H9 (cell line): ENCODE results near the gene RBPJ. TPM values are rescaled to one million over a fixed set of nuclear protein-coding genes. Genes with fewer than 3 reads are reported as not detected.

Experiments used
- DNase-seq: peaks from one replicate; pipeline ENCODE4 v3.0.0-alpha.2; 2017
- H2AFZ ChIP-seq: one replicate; pipeline ENCODE4 v1.6.1; 2013; ENCODE audit warnings: mild to moderate bottlenecking, low read length, control low read depth, moderate library complexity
- H2AK5ac ChIP-seq: 2 replicates; pipeline ENCODE4 v1.6.1; 2013; ENCODE audit warnings: low read length, control low read depth, mixed read lengths; ENCODE audit not compliant: insufficient read length
- H2BK120ac ChIP-seq: one replicate; pipeline ENCODE4 v1.6.1; 2013; ENCODE audit warnings: low read depth, mild to moderate bottlenecking, low read length, control low read depth, inconsistent platforms; ENCODE audit not compliant: poor library complexity, severe bottlenecking
- H2BK12ac ChIP-seq: 2 replicates; pipeline ENCODE4 v1.6.1; 2013; ENCODE audit warnings: low read length, control low read depth, mixed read lengths, low read depth; ENCODE audit not compliant: insufficient read length
- H2BK15ac ChIP-seq: 2 replicates; pipeline ENCODE4 v1.6.1; 2013; ENCODE audit warnings: low read depth, low read length, control low read depth
- H2BK20ac ChIP-seq: one replicate; pipeline ENCODE4 v1.6.1; 2013; ENCODE audit warnings: low read depth, mild to moderate bottlenecking, low read length, control low read depth, inconsistent platforms; ENCODE audit not compliant: poor library complexity, severe bottlenecking
- H2BK5ac ChIP-seq: 2 replicates; pipeline ENCODE4 v1.6.1; 2013; ENCODE audit warnings: low read length, control low read depth, mixed read lengths; ENCODE audit not compliant: insufficient read length
- H3K14ac ChIP-seq: 2 replicates; pipeline ENCODE4 v1.6.1; 2013; ENCODE audit warnings: low read length, control low read depth; ENCODE audit not compliant: insufficient read depth
- H3K18ac ChIP-seq: 2 replicates; pipeline ENCODE4 v1.6.1; 2013; ENCODE audit warnings: low read depth, mild to moderate bottlenecking, mixed read lengths, low read length, control low read depth; ENCODE audit not compliant: insufficient read length
- H3K23ac ChIP-seq: 2 replicates; pipeline ENCODE4 v1.6.1; 2013; ENCODE audit warnings: low read length, control low read depth, mixed read lengths, low read depth; ENCODE audit not compliant: insufficient read length
- H3K23me2 ChIP-seq: 2 replicates; pipeline ENCODE4 v1.6.1; 2013; ENCODE audit warnings: low read depth, mild to moderate bottlenecking, mixed read lengths, low read length, control low read depth; ENCODE audit not compliant: insufficient read length, poor library complexity, severe bottlenecking
- H3K27ac ChIP-seq: 2 replicates; pipeline ENCODE4 v1.5.1; 2013; ENCODE audit warnings: low read length, control low read depth, mixed read lengths, low read depth; ENCODE audit not compliant: insufficient read length
- H3K27me3 ChIP-seq: 2 replicates; pipeline ENCODE4 v1.6.1; 2013; ENCODE audit warnings: low read length, control low read depth, inconsistent platforms; ENCODE audit not compliant: insufficient read depth
- H3K4ac ChIP-seq: 2 replicates; pipeline ENCODE4 v1.6.1; 2013; ENCODE audit warnings: low read depth, mild to moderate bottlenecking, control low read depth, inconsistent platforms, low read length, moderate library complexity
- H3K4me1 ChIP-seq: 2 replicates; pipeline ENCODE4 v1.6.1; 2013; ENCODE audit warnings: low read length, control low read depth, inconsistent platforms; ENCODE audit not compliant: insufficient read depth
- H3K4me2 ChIP-seq: 2 replicates; pipeline ENCODE4 v1.6.1; 2013; ENCODE audit warnings: low read length, control low read depth, mixed read lengths; ENCODE audit not compliant: insufficient read length, insufficient read depth
- H3K56ac ChIP-seq: 2 replicates; pipeline ENCODE4 v1.6.1; 2013; ENCODE audit warnings: low read depth, mild to moderate bottlenecking, mixed read lengths, low read length, control low read depth; ENCODE audit not compliant: insufficient read length
- H3K79me1 ChIP-seq: 2 replicates; pipeline ENCODE4 v1.6.1; 2013; ENCODE audit warnings: low read depth, mild to moderate bottlenecking, moderate library complexity, low read length, control low read depth, inconsistent platforms; ENCODE audit not compliant: insufficient read depth, poor library complexity, severe bottlenecking
- H3K79me2 ChIP-seq: 2 replicates; pipeline ENCODE4 v1.6.1; 2013; ENCODE audit warnings: low read length, control low read depth, inconsistent platforms; ENCODE audit not compliant: insufficient read depth
- H3K9ac ChIP-seq: 2 replicates; pipeline ENCODE4 v1.6.1; 2013; ENCODE audit warnings: low read length, control low read depth, mixed read lengths; ENCODE audit not compliant: insufficient read length; ENCODE audit errors: extremely low read depth
- H3K9me3 ChIP-seq: one replicate; pipeline ENCODE4 v1.6.1; 2013; ENCODE audit warnings: low read depth, low read length, inconsistent platforms; ENCODE audit not compliant: control insufficient read depth
- H3T11ph ChIP-seq: one replicate; pipeline ENCODE4 v1.6.1; 2013; ENCODE audit warnings: mild to moderate bottlenecking, low read length, control low read depth, inconsistent platforms
- H4K20me1 ChIP-seq: one replicate; pipeline ENCODE4 v1.6.1; 2013; ENCODE audit not compliant: control insufficient read depth, insufficient read length, insufficient read depth
- H4K5ac ChIP-seq: 2 replicates; pipeline ENCODE4 v1.6.1; 2013; ENCODE audit warnings: low read depth, mild to moderate bottlenecking, mixed read lengths, low read length, control low read depth; ENCODE audit not compliant: insufficient read length
- H4K8ac ChIP-seq: replicated peaks from 2 replicates; pipeline ENCODE4 v1.6.1; 2013; ENCODE audit warnings: low read length, control low read depth, mixed read lengths, low read depth; ENCODE audit not compliant: insufficient read length
- H4K91ac ChIP-seq: 2 replicates; pipeline ENCODE4 v1.6.1; 2013; ENCODE audit warnings: low read depth, mild to moderate bottlenecking, moderate library complexity, mixed read lengths, low read length, control low read depth; ENCODE audit not compliant: insufficient read length
- H3K27ac Mint-ChIP-seq, 3 experiments: 2 replicates in 2 of 3; 3 replicates in 1 of 3; pipeline ENCODE4 v1.8.0; 2020 to 2021; ENCODE audit warnings: mixed read lengths in 3 of 3, mild to moderate bottlenecking in 1 of 3, moderate library complexity in 1 of 3
- H3K27me3 Mint-ChIP-seq: 2 replicates; pipeline ENCODE4 v1.8.0; 2021; ENCODE audit warnings: low read depth, mild to moderate bottlenecking, moderate library complexity, mixed read lengths
- H3K36me3 Mint-ChIP-seq, 3 experiments: 2 replicates in 2 of 3; 3 replicates in 1 of 3; pipeline ENCODE4 v1.8.0; 2020 to 2021; ENCODE audit warnings: low read depth in 3 of 3, mixed read lengths in 3 of 3; ENCODE audit not compliant: insufficient read depth in 1 of 3
- H3K4me1 Mint-ChIP-seq, 2 experiments: 2 replicates each; pipeline ENCODE4 v1.8.0; 2020; ENCODE audit warnings: mixed read lengths in 2 of 2
- H3K4me3 Mint-ChIP-seq, 2 experiments: 2 replicates in 1 of 2; 3 replicates in 1 of 2; pipeline ENCODE4 v1.8.0; 2020 to 2021; ENCODE audit warnings: mild to moderate bottlenecking in 2 of 2, mixed read lengths in 2 of 2, moderate library complexity in 1 of 2
- H3K9me3 Mint-ChIP-seq, 2 experiments: 2 replicates in 1 of 2; 3 replicates in 1 of 2; pipeline ENCODE4 v1.8.0; 2020; ENCODE audit warnings: mild to moderate bottlenecking in 2 of 2, mixed read lengths in 2 of 2, moderate library complexity in 1 of 2
- CTCF ChIP-seq: fragments of 200-600 bp; sonication (generic); conservative IDR thresholded peaks from 3 replicates; pipeline ENCODE4 v1.8.0; 2021; ENCODE audit warnings: antibody characterized with exemption, mild to moderate bottlenecking
- WGBS: extraction: QIAGEN DNeasy Blood & Tissue Kit; methylation state at CpG from one replicate; pipeline ENCODE4 v1.1.7; 2013; ENCODE audit warnings: missing lambda C conversion rate, low lambda C conversion rate, mixed read lengths; ENCODE audit not compliant: insufficient read length; ENCODE audit errors: extremely low coverage; 5-methylcytosine and 5-hydroxymethylcytosine counted together
- total RNA-seq: library from RNA; stranded (reverse); gene quantifications from 2 replicates; pipeline ENCODE4 v1.2.1, GENCODE V29; 2021

Gene RBPJ
- total RNA-seq, 1 experiment from 2014 or later: 166 TPM

GRCh38 chr4:26380740-26381139, 59.9 kb downstream of the RBPJ start:
- TF ChIP-seq CTCF: no peak

More at GRCh38 chr4:26380740-26381139, 59.9 kb downstream of the RBPJ start:
- Histone ChIP-seq H2BK120ac (no peak overlapping the region), H3K27ac (no peak overlapping the region), H3K27me3 (no peaks in the 10 kb centered on the region), H3K23me2 (no peaks in the 10 kb centered on the region), H3K4me2 (no peak overlapping the region), H3K56ac (no peak overlapping the region), H3K79me2 (peaks cover 45% of the 10 kb centered on the region), H2BK15ac (no peak overlapping the region), H3K4ac (no peak overlapping the region), H3K9ac (no peak overlapping the region), H3K79me1 (no peaks in the 10 kb centered on the region), H3K23ac (no peak overlapping the region), H4K20me1 (no peaks in the 10 kb centered on the region), H3K18ac (no peak overlapping the region), H4K5ac (no peak overlapping the region), H4K91ac (no peak overlapping the region), H3T11ph (no peak overlapping the region), H3K9me3 (no peaks in the 10 kb centered on the region), H4K8ac (no peak overlapping the region), H3K4me1 (no peaks in the 10 kb centered on the region), H2BK5ac (no peak overlapping the region), H2AK5ac (no peak overlapping the region), H2AFZ (no peak overlapping the region), H2BK12ac (no peak overlapping the region), H3K14ac (no peak overlapping the region), H2BK20ac (no peak overlapping the region)
- Mint-ChIP-seq H3K9me3 (no peaks in the 10 kb centered on the region; a peak in 1 of 5 replicates), H3K27ac (peak overlapping the region in 1 of 3 experiments; percentile 66; a peak in 2 of 7 replicates), H3K27me3 (no peaks in the 10 kb centered on the region), H3K4me1 (peaks cover 17 to 29% of the 10 kb centered on the region in 2 experiments), H3K36me3 (peaks cover 0 to 4% (median 1%) of the 10 kb centered on the region in 3 experiments; a peak in 3 of 7 replicates), H3K4me3 (no peak overlapping the region)
- no CpG with 5 or more reads among the region's 2 CpGs for WGBS
- DNase-seq: no peak
